DMS114 treated with DMSO at 0.1 percent for 48 hours (cell line): ENCODE results near the gene PDGFRA.
"Not testable (repeated sequence)": the region's sequence is repeated elsewhere in the genome, so short reads cannot be mapped to it uniquely, and the experiment has no call there.

Experiments used
- DNase-seq: peaks from one replicate; lab custom pipeline; 2025; ENCODE audit not compliant: unreplicated experiment; lab: John Stamatoyannopoulos, UW

PDGFRA gene

GRCh38 chr4:54318904-54319303 is 89.8 kb downstream of the PDGFRA start:
- no peak for DNase-seq

GRCh38 chr4:54320826-54321685 is 92.0 kb downstream of the PDGFRA start:
- DNase-seq, result no peak

- DNase-seq, result peak; percentile 1
Observed at GRCh38 chr4:54322818-54323417, 93.8 kb downstream of the PDGFRA start.

GRCh38 chr4:54330896-54331295 is 101.8 kb downstream of the PDGFRA start:
- DNase-seq, result no peak

- no peak for DNase-seq
Observed at GRCh38 chr4:54332542-54332941, 103.4 kb downstream of the PDGFRA start.

- no peak for DNase-seq
Observed at GRCh38 chr4:54333657-54334056, 104.6 kb downstream of the PDGFRA start.

GRCh38 chr4:54334769-54335168 is 105.7 kb downstream of the PDGFRA start:
- not testable (repeated sequence) for DNase-seq

- no peak for DNase-seq
Observed at GRCh38 chr4:54337009-54337408, 107.9 kb downstream of the PDGFRA start.

- not testable (repeated sequence) for DNase-seq
Observed at GRCh38 chr4:54342067-54342466, 113.0 kb downstream of the PDGFRA start.
